HG03460 (cell line): ENCODE data around the gene PLK2.

Experiments used
- ATAC-seq: cut with Tn5 transposase; IDR thresholded peaks from one replicate; pipeline ENCODE4 v1.9.1; 2021; ENCODE audit not compliant: unreplicated experiment

PLK2 gene

GRCh38 chr5:58460002-58460731, at the start of gene PLK2:
Gene PLK2, minus strand, starts transcription at chr5:58460086. Its CDS starts 127 bp downstream, at chr5:58459959.
- peak; percentile 77 for ATAC-seq

- no peak for ATAC-seq
Observed at GRCh38 chr5:58507715-58508114, 47.8 kb upstream of the PLK2 start.

- peak; percentile 76 for ATAC-seq
Observed at GRCh38 chr5:58505971-58506640, 46.2 kb upstream of the PLK2 start.

GRCh38 chr5:58505502-58505901, 45.6 kb upstream of the PLK2 start:
- ATAC-seq, result no peak

- no peak for ATAC-seq
Observed at GRCh38 chr5:58504766-58505165, 44.9 kb upstream of the PLK2 start.

- no peak for ATAC-seq
Observed at GRCh38 chr5:58503390-58504046, 43.6 kb upstream of the PLK2 start.

GRCh38 chr5:58501778-58502417, 42.0 kb upstream of the PLK2 start:
- no peak for ATAC-seq

GRCh38 chr5:58499941-58500340, 40.1 kb upstream of the PLK2 start:
- ATAC-seq, result no peak

GRCh38 chr5:58499231-58499630, 39.3 kb upstream of the PLK2 start:
- ATAC-seq, result no peak

GRCh38 chr5:58498340-58498942, 38.6 kb upstream of the PLK2 start:
- ATAC-seq, result no peak

- no peak for ATAC-seq
Observed at GRCh38 chr5:58497921-58498320, 38.0 kb upstream of the PLK2 start.

- no peak for ATAC-seq
Observed at GRCh38 chr5:58497386-58497785, 37.5 kb upstream of the PLK2 start.

GRCh38 chr5:58496488-58496887, 36.6 kb upstream of the PLK2 start:
- no peak for ATAC-seq

- no peak for ATAC-seq
Observed at GRCh38 chr5:58493141-58493540, 33.3 kb upstream of the PLK2 start.

GRCh38 chr5:58491216-58491892, 31.5 kb upstream of the PLK2 start, which contains the start of gene GAPT:
Gene GAPT, plus strand, starts transcription at chr5:58491435. Its CDS starts 3,102 bp downstream, at chr5:58494537.
- peak; percentile 82 for ATAC-seq

GRCh38 chr5:58490402-58491050, 30.6 kb upstream of the PLK2 start:
- peak; percentile 41 for ATAC-seq

GRCh38 chr5:58486290-58486689, 26.4 kb upstream of the PLK2 start:
- ATAC-seq, result no peak

- no peak for ATAC-seq
Observed at GRCh38 chr5:58484505-58484904, 24.6 kb upstream of the PLK2 start.

- ATAC-seq, result no peak
Observed at GRCh38 chr5:58482536-58482935, 22.6 kb upstream of the PLK2 start.

GRCh38 chr5:58481828-58482227, 21.9 kb upstream of the PLK2 start:
- ATAC-seq, result no peak
